ENCODE results near the gene IDS. TPM values are rescaled to one million over a fixed set of nuclear protein-coding genes. Genes with fewer than 3 reads are reported as not detected.

Gene IDS
- total and polyA plus RNA-seq, 3 donors from 2014 or later = 25.3 to 38.4 (median 30.2) TPM

DNA sequence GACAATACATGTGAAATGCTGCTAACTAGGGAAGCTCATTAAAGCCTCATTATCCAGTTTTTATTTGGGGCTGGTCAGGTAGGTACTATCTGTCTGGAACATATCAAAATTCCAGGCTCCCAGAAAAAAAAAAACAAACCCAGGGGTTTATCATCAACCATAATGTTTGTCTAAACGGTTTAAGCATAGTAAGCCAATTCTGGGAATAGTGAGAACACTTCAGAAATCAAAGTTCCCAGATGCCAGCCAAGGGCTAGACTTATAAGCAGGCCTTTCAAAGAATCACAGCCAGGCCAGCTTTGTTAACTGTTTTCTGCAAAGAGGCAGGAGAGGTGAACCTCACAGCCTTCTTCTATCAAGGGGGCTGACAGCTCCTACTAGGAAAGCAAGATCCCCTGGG, 8.1 kb downstream of the IDS start:
- Histone ChIP-seq H3K27me3 (no peaks in the 10 kb centered on the region), H3K4me3 (no peak overlapping the region), H3K9me3 (no peaks in the 10 kb centered on the region), H3K36me3 (ENCODE audit: low read depth, missing control alignments) (no peaks in the 10 kb centered on the region), H3K27ac (no peak overlapping the region), H3K4me1 (no peaks in the 10 kb centered on the region)
- WGBS, 2 donors = 57 to 100% methylated on average over 1 of the region's 1 CpG
- intact Hi-C loops (cut with DNase I; ENCODE audit: low total_unique reads) = no loop called here
- no peak for TF ChIP-seq POLR2A (IDR thresholded peaks at IDR 0.05)
- TF ChIP-seq, protein P1, sequence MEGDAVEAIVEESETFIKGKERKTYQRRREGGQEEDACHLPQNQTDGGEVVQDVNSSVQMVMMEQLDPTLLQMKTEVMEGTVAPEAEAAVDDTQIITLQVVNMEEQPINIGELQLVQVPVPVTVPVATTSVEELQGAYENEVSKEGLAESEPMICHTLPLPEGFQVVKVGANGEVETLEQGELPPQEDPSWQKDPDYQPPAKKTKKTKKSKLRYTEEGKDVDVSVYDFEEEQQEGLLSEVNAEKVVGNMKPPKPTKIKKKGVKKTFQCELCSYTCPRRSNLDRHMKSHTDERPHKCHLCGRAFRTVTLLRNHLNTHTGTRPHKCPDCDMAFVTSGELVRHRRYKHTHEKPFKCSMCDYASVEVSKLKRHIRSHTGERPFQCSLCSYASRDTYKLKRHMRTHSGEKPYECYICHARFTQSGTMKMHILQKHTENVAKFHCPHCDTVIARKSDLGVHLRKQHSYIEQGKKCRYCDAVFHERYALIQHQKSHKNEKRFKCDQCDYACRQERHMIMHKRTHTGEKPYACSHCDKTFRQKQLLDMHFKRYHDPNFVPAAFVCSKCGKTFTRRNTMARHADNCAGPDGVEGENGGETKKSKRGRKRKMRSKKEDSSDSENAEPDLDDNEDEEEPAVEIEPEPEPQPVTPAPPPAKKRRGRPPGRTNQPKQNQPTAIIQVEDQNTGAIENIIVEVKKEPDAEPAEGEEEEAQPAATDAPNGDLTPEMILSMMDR (IDR thresholded peaks at IDR 0.05) = no peak
- no peak for DNase-seq

GRCh38 chrX:149495573-149496071, 9.5 kb downstream of the IDS start:
- H3K9me3 ChIP-seq = no peaks in the 10 kb centered on the region
- WGBS, 2 donors = 71 to 94% methylated on average over 1 to 4 of the region's 5 CpGs
- H3K4me1 ChIP-seq = no peaks in the 10 kb centered on the region
- no peaks in the 10 kb centered on the region for H3K36me3 ChIP-seq (ENCODE audit: low read depth, missing control alignments)
- no peak for TF ChIP-seq POLR2A (IDR thresholded peaks at IDR 0.05)
- TF ChIP-seq, protein P1 (IDR thresholded peaks at IDR 0.05) = no peak
- no peak overlapping the region for H3K27ac ChIP-seq
- intact Hi-C loops (cut with DNase I; ENCODE audit: low total_unique reads) = no loop called here
- H3K27me3 ChIP-seq = no peaks in the 10 kb centered on the region
- no peak for DNase-seq
- H3K4me3 ChIP-seq = no peak overlapping the region

GRCh38 chrX:149494844-149495565, 10.1 kb downstream of the IDS start:
- H3K36me3 ChIP-seq (ENCODE audit: low read depth, missing control alignments) = no peaks in the 10 kb centered on the region
- 89 to 93% methylated on average over 4 of the region's 4 CpGs for WGBS, 2 donors
- no peak for DNase-seq
- no peaks in the 10 kb centered on the region for H3K27me3 ChIP-seq
- H3K4me1 ChIP-seq = no peaks in the 10 kb centered on the region
- TF ChIP-seq, protein P1 (IDR thresholded peaks at IDR 0.05) = no peak
- no peak for TF ChIP-seq POLR2A (IDR thresholded peaks at IDR 0.05)
- no peak overlapping the region for H3K4me3 ChIP-seq
- H3K9me3 ChIP-seq = no peaks in the 10 kb centered on the region
- intact Hi-C loops (cut with DNase I; ENCODE audit: low total_unique reads) = no loop called here
- no peak overlapping the region for H3K27ac ChIP-seq

DNA sequence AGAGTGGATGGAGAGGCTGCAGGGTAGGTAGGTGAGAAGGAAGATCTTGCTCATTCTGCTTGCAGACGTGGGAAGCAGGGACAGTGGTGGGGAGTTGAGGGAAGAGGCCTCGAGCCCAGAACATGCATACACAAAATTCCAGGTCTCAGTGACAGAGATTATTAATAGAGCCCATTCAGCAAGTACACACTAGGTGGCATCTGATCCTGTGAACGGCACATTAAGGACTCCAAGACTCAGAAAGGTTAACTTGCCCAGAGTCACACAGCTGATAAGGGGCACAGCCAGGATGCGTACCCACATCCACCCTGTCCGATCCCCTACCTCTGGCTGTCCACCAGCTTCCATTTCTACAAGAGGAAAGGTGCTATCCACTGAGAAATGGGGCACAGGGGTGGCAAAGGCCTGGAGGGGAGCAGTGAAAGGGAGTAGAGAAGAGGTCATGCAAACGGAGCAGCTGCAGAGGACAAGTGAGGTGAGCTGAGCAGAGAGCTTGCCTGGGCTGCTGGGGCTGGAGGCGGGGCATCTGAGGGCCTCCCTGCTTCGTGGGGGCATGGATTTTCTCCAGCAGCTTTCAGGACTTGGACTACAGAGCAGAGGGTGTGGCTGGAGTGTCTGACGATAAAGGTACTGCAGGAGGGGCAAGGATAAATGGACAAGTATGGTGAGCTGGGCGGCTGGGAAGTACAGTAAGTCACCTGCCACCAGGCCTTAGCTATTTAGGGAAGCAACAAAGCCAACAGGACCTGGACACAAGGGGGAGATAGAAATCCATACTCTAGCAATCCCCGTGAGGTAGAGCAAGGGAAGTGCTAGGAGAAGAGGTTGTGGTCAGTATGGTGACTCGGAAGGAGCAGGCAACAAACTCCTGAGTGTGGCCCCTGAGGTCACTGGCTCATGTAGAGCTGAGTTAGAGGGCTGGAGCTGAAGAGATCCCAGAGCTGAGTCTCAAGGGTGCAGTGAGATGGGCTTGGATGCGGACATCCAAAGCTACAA, 11.2 kb downstream of the IDS start:
- H3K36me3 ChIP-seq (ENCODE audit: low read depth, missing control alignments) = no peaks in the 10 kb centered on the region
- intact Hi-C loops (cut with DNase I; ENCODE audit: low total_unique reads) = no loop called here

More for the DNA sequence above, 11.2 kb downstream of the IDS start:
- no peaks in the 10 kb centered on the region for H3K27me3 ChIP-seq
- no peak for TF ChIP-seq POLR2A (IDR thresholded peaks at IDR 0.05)
- TF ChIP-seq, protein P1 (IDR thresholded peaks at IDR 0.05) = no peak
- H3K4me1 ChIP-seq = no peaks in the 10 kb centered on the region
- DNase-seq = no peak
- H3K9me3 ChIP-seq = no peaks in the 10 kb centered on the region
- no peak overlapping the region for H3K27ac ChIP-seq
- H3K4me3 ChIP-seq = no peak overlapping the region
- 72 to 78% methylated on average over 8 to 13 of the region's 13 CpGs for WGBS, 2 donors

All from testis (tissue), 3 donors.